ENCODE results near the gene MYO6. TPM values are rescaled to one million over a fixed set of nuclear protein-coding genes. Genes with fewer than 3 reads are reported as not detected.

Gene MYO6
- total RNA-seq, 1 experiment from 2014 or later = 2.0 TPM

- Histone ChIP-seq H3K27ac (ENCODE audit: low read length) (no peak overlapping the region), H3K9me2 (replicated peaks; ENCODE audit: insufficient read depth, low read length) (no peaks in the 10 kb centered on the region), H3K79me2 (ENCODE audit: low read length) (no peaks in the 10 kb centered on the region), H3K4me2 (ENCODE audit: low read depth, low read length, poor library complexity, severe bottlenecking) (no peak overlapping the region), H4K20me1 (ENCODE audit: insufficient read depth, low read depth, low read length) (no peaks in the 10 kb centered on the region), H2AFZ (ENCODE audit: low read length) (no peak overlapping the region), H3K4me1 (ENCODE audit: low read length) (no peaks in the 10 kb centered on the region), H3K9ac (ENCODE audit: low read length) (no peak overlapping the region), H3K27me3 (ENCODE audit: low read length) (no peaks in the 10 kb centered on the region), H3K9me3 (ENCODE audit: low read length) (no peaks in the 10 kb centered on the region), H3K36me3 (ENCODE audit: insufficient read depth, low read length) (no peaks in the 10 kb centered on the region), H3K4me3 (ENCODE audit: low read length) (no peak overlapping the region)
- DNase-seq = no peak
These were observed 8.3 kb downstream of the MYO6 start for GRCh38 chr6:75757295-75757694.

- no peak overlapping the region for H3K4me2 ChIP-seq (ENCODE audit: low read depth, low read length, poor library complexity, severe bottlenecking)
- no peak overlapping the region for H3K4me3 ChIP-seq (ENCODE audit: low read length)
These were observed 9.0 kb downstream of the MYO6 start for GRCh38 chr6:75758061-75758460.

GRCh38 chr6:75759207-75759606 is 10.2 kb downstream of the MYO6 start:
- Histone ChIP-seq H3K9ac (ENCODE audit: low read length) (no peak overlapping the region), H3K79me2 (ENCODE audit: low read length) (no peaks in the 10 kb centered on the region), H2AFZ (ENCODE audit: low read length) (no peak overlapping the region), H3K36me3 (ENCODE audit: insufficient read depth, low read length) (no peaks in the 10 kb centered on the region), H3K27ac (ENCODE audit: low read length) (no peak overlapping the region), H3K9me3 (ENCODE audit: low read length) (no peaks in the 10 kb centered on the region), H3K27me3 (ENCODE audit: low read length) (no peaks in the 10 kb centered on the region), H3K4me3 (ENCODE audit: low read length) (no peak overlapping the region), H3K4me2 (ENCODE audit: low read depth, low read length, poor library complexity, severe bottlenecking) (no peak overlapping the region), H3K9me2 (replicated peaks; ENCODE audit: insufficient read depth, low read length) (no peaks in the 10 kb centered on the region), H4K20me1 (ENCODE audit: insufficient read depth, low read depth, low read length) (no peaks in the 10 kb centered on the region), H3K4me1 (ENCODE audit: low read length) (no peaks in the 10 kb centered on the region)
- DNase-seq = no peak

More at GRCh38 chr6:75758061-75758460, 9.0 kb downstream of the MYO6 start:
- Histone ChIP-seq H3K9ac (ENCODE audit: low read length) (no peak overlapping the region), H3K79me2 (ENCODE audit: low read length) (no peaks in the 10 kb centered on the region), H3K4me1 (ENCODE audit: low read length) (no peaks in the 10 kb centered on the region), H3K36me3 (ENCODE audit: insufficient read depth, low read length) (no peaks in the 10 kb centered on the region), H2AFZ (ENCODE audit: low read length) (no peak overlapping the region), H3K27ac (ENCODE audit: low read length) (no peak overlapping the region), H3K27me3 (ENCODE audit: low read length) (no peaks in the 10 kb centered on the region), H3K9me3 (ENCODE audit: low read length) (no peaks in the 10 kb centered on the region), H4K20me1 (ENCODE audit: insufficient read depth, low read depth, low read length) (no peaks in the 10 kb centered on the region), H3K9me2 (replicated peaks; ENCODE audit: insufficient read depth, low read length) (no peaks in the 10 kb centered on the region)
- DNase-seq = no peak

- Histone ChIP-seq H3K9me2 (replicated peaks; ENCODE audit: insufficient read depth, low read length) (no peaks in the 10 kb centered on the region), H3K9me3 (ENCODE audit: low read length) (no peaks in the 10 kb centered on the region), H3K9ac (ENCODE audit: low read length) (no peak overlapping the region), H3K27me3 (ENCODE audit: low read length) (no peaks in the 10 kb centered on the region), H3K4me1 (ENCODE audit: low read length) (no peaks in the 10 kb centered on the region), H3K4me3 (ENCODE audit: low read length) (no peak overlapping the region), H3K79me2 (ENCODE audit: low read length) (no peaks in the 10 kb centered on the region), H3K27ac (ENCODE audit: low read length) (no peak overlapping the region), H4K20me1 (ENCODE audit: insufficient read depth, low read depth, low read length) (no peaks in the 10 kb centered on the region), H3K4me2 (ENCODE audit: low read depth, low read length, poor library complexity, severe bottlenecking) (no peak overlapping the region), H3K36me3 (ENCODE audit: insufficient read depth, low read length) (no peaks in the 10 kb centered on the region), H2AFZ (ENCODE audit: low read length) (no peak overlapping the region)
- DNase-seq = no peak
These were observed 11.3 kb downstream of the MYO6 start for GRCh38 chr6:75760320-75760719.

- no peaks in the 10 kb centered on the region for H3K9me3 ChIP-seq (ENCODE audit: low read length)
These were observed 12.4 kb downstream of the MYO6 start for GRCh38 chr6:75761489-75761888.

GRCh38 chr6:75762063-75762462 is 13.0 kb downstream of the MYO6 start:
- Histone ChIP-seq H2AFZ (ENCODE audit: low read length) (no peak overlapping the region), H3K4me3 (ENCODE audit: low read length) (no peak overlapping the region), H3K4me2 (ENCODE audit: low read depth, low read length, poor library complexity, severe bottlenecking) (no peak overlapping the region), H3K36me3 (ENCODE audit: insufficient read depth, low read length) (no peaks in the 10 kb centered on the region), H3K4me1 (ENCODE audit: low read length) (no peaks in the 10 kb centered on the region), H3K27me3 (ENCODE audit: low read length) (no peaks in the 10 kb centered on the region), H3K9me2 (replicated peaks; ENCODE audit: insufficient read depth, low read length) (no peaks in the 10 kb centered on the region), H3K9ac (ENCODE audit: low read length) (no peak overlapping the region), H3K9me3 (ENCODE audit: low read length) (no peaks in the 10 kb centered on the region), H3K27ac (ENCODE audit: low read length) (no peak overlapping the region), H4K20me1 (ENCODE audit: insufficient read depth, low read depth, low read length) (no peaks in the 10 kb centered on the region), H3K79me2 (ENCODE audit: low read length) (no peaks in the 10 kb centered on the region)
- DNase-seq = no peak

More at GRCh38 chr6:75761489-75761888, 12.4 kb downstream of the MYO6 start:
- H2AFZ ChIP-seq (ENCODE audit: low read length) = no peak overlapping the region
- no peaks in the 10 kb centered on the region for H3K9me2 ChIP-seq (replicated peaks; ENCODE audit: insufficient read depth, low read length)
- no peak overlapping the region for H3K4me2 ChIP-seq (ENCODE audit: low read depth, low read length, poor library complexity, severe bottlenecking)
- H3K4me3 ChIP-seq (ENCODE audit: low read length) = no peak overlapping the region
- no peaks in the 10 kb centered on the region for H3K36me3 ChIP-seq (ENCODE audit: insufficient read depth, low read length)
- H3K9ac ChIP-seq (ENCODE audit: low read length) = no peak overlapping the region
- H4K20me1 ChIP-seq (ENCODE audit: insufficient read depth, low read depth, low read length) = no peaks in the 10 kb centered on the region
- no peaks in the 10 kb centered on the region for H3K4me1 ChIP-seq (ENCODE audit: low read length)
- no peaks in the 10 kb centered on the region for H3K27me3 ChIP-seq (ENCODE audit: low read length)
- no peak overlapping the region for H3K27ac ChIP-seq (ENCODE audit: low read length)
- DNase-seq = no peak
- H3K79me2 ChIP-seq (ENCODE audit: low read length) = no peaks in the 10 kb centered on the region

GRCh38 chr6:75766387-75766786 is 17.3 kb downstream of the MYO6 start:
- DNase-seq = no peak
- no peaks in the 10 kb centered on the region for H3K27me3 ChIP-seq (ENCODE audit: low read length)
- H3K36me3 ChIP-seq (ENCODE audit: insufficient read depth, low read length) = no peaks in the 10 kb centered on the region
- H3K9me2 ChIP-seq (replicated peaks; ENCODE audit: insufficient read depth, low read length) = no peaks in the 10 kb centered on the region
- no peak overlapping the region for H3K4me3 ChIP-seq (ENCODE audit: low read length)
- no peaks in the 10 kb centered on the region for H4K20me1 ChIP-seq (ENCODE audit: insufficient read depth, low read depth, low read length)
- no peak overlapping the region for H2AFZ ChIP-seq (ENCODE audit: low read length)
- no peaks in the 10 kb centered on the region for H3K9me3 ChIP-seq (ENCODE audit: low read length)
- H3K27ac ChIP-seq (ENCODE audit: low read length) = no peak overlapping the region
- H3K4me1 ChIP-seq (ENCODE audit: low read length) = no peaks in the 10 kb centered on the region
- no peaks in the 10 kb centered on the region for H3K79me2 ChIP-seq (ENCODE audit: low read length)
- H3K9ac ChIP-seq (ENCODE audit: low read length) = no peak overlapping the region
- H3K4me2 ChIP-seq (ENCODE audit: low read depth, low read length, poor library complexity, severe bottlenecking) = no peak overlapping the region

GRCh38 chr6:75770844-75771243 is 21.8 kb downstream of the MYO6 start:
- Histone ChIP-seq H3K36me3 (ENCODE audit: insufficient read depth, low read length) (no peaks in the 10 kb centered on the region), H3K9me3 (ENCODE audit: low read length) (no peaks in the 10 kb centered on the region), H4K20me1 (ENCODE audit: insufficient read depth, low read depth, low read length) (no peaks in the 10 kb centered on the region), H3K27ac (ENCODE audit: low read length) (no peak overlapping the region), H3K4me3 (ENCODE audit: low read length) (no peak overlapping the region), H3K79me2 (ENCODE audit: low read length) (no peaks in the 10 kb centered on the region), H3K9me2 (replicated peaks; ENCODE audit: insufficient read depth, low read length) (no peaks in the 10 kb centered on the region), H3K4me2 (ENCODE audit: low read depth, low read length, poor library complexity, severe bottlenecking) (no peak overlapping the region), H3K4me1 (ENCODE audit: low read length) (no peaks in the 10 kb centered on the region), H3K27me3 (ENCODE audit: low read length) (no peaks in the 10 kb centered on the region), H3K9ac (ENCODE audit: low read length) (no peak overlapping the region), H2AFZ (ENCODE audit: low read length) (no peak overlapping the region)
- no peak for DNase-seq

- H3K27ac ChIP-seq (ENCODE audit: low read length) = no peak overlapping the region
- H3K79me2 ChIP-seq (ENCODE audit: low read length) = no peaks in the 10 kb centered on the region
- H3K9me3 ChIP-seq (ENCODE audit: low read length) = no peaks in the 10 kb centered on the region
- H4K20me1 ChIP-seq (ENCODE audit: insufficient read depth, low read depth, low read length) = no peaks in the 10 kb centered on the region
- no peaks in the 10 kb centered on the region for H3K9me2 ChIP-seq (replicated peaks; ENCODE audit: insufficient read depth, low read length)
- no peak overlapping the region for H3K4me3 ChIP-seq (ENCODE audit: low read length)
- DNase-seq = no peak
- no peak overlapping the region for H2AFZ ChIP-seq (ENCODE audit: low read length)
- H3K4me2 ChIP-seq (ENCODE audit: low read depth, low read length, poor library complexity, severe bottlenecking) = no peak overlapping the region
- H3K9ac ChIP-seq (ENCODE audit: low read length) = no peak overlapping the region
- no peaks in the 10 kb centered on the region for H3K4me1 ChIP-seq (ENCODE audit: low read length)
- no peaks in the 10 kb centered on the region for H3K36me3 ChIP-seq (ENCODE audit: insufficient read depth, low read length)
- no peaks in the 10 kb centered on the region for H3K27me3 ChIP-seq (ENCODE audit: low read length)
These were observed 26.2 kb downstream of the MYO6 start for GRCh38 chr6:75775219-75775618.

Measured in Karpas-422 (cell line).